HCT116 (cell line): ENCODE data around the gene KPNB1. TPM values are rescaled to one million over a fixed set of nuclear protein-coding genes. Genes with fewer than 3 reads are reported as not detected.

Experiments used
- ATAC-seq: fragments of 200-7000 bp; cut with Tn5 transposase; 2 replicates; pipeline ENCODE4 v1.9.1; 2020; ENCODE audit warnings: mild to moderate bottlenecking, moderate library complexity
- BruUV-seq: library from RNA; stranded (reverse); fragments of 400-500 nt; replicated peaks from 2 replicates; lab custom pipeline; 2021; lab: Mats Ljungman, UMichigan
- CTCF ChIA-PET: fragments of 300-600 bp; sonication (Branson Sonifier 250); formaldehyde crosslinking; loops from one replicate; lab custom pipeline; 2021; ENCODE audit warnings: antibody characterized with exemption; lab: Charles Lee
- POLR2A ChIA-PET: fragments of 300-600, 350-600 bp; sonication (Branson Sonifier 250); formaldehyde crosslinking; loops from one replicate; lab custom pipeline; 2021; ENCODE audit warnings: antibody characterized with exemption; lab: Charles Lee
- RAD21 ChIA-PET, 2 experiments: fragments of 300-600 bp; sonication (Branson Sonifier 250); formaldehyde crosslinking; loops; one replicate each; lab custom pipeline; 2023; ENCODE audit warnings: low total read pairs in 2 of 2; ENCODE audit not compliant: uncharacterized antibody in 2 of 2, unreplicated experiment in 2 of 2, low non-redundant PET in 1 of 2; lab: Charles Lee
- DNase-seq: peaks from one replicate; pipeline ENCODE4 v3.0.0-alpha.2; 2010; ENCODE audit warnings: low read depth, low spot score
- H2AFZ ChIP-seq: fragments of 200-600 bp; shearing (Covaris generic), sonication (generic); 2 replicates; pipeline ENCODE4 v1.6.1; 2017; ENCODE audit warnings: low read depth, mixed run types, mixed read lengths, antibody characterized with exemption, low read length; ENCODE audit not compliant: poor library complexity, severe bottlenecking
- H3K27ac ChIP-seq: 2 replicates; pipeline ENCODE4 v1.5.1; 2012; ENCODE audit warnings: low read depth, low read length
- H3K27me3 ChIP-seq: fragments of 200-600 bp; sonication (generic); 2 replicates; pipeline ENCODE4 v1.6.1; 2016; ENCODE audit warnings: mixed run types, low read length, mixed read lengths; ENCODE audit not compliant: insufficient read depth
- H3K36me3 ChIP-seq, 2 experiments: fragments of 200-500 bp in 1 of 2; fragments of 200-600 bp in 1 of 2; sonication (Bioruptor generic) in 1 of 2; sonication (generic) in 1 of 2; 2 replicates each; pipeline versions ENCODE4 v1.5.1 to v1.6.1; 2014 to 2016; ENCODE audit warnings: low read length in 2 of 2, inconsistent platforms in 1 of 2, mixed read lengths in 1 of 2, mixed run types in 1 of 2; ENCODE audit not compliant: insufficient read depth in 2 of 2, control insufficient read depth in 1 of 2
- H3K4me1 ChIP-seq, 2 experiments: fragments of 200-600 bp in 1 of 2; sonication (generic) in 1 of 2; 2 replicates each; pipeline versions ENCODE4 v1.5.1 to v1.6.1; 2012 to 2017; ENCODE audit warnings: low read length in 2 of 2, inconsistent platforms in 1 of 2, mild to moderate bottlenecking in 1 of 2, mixed read lengths in 1 of 2, mixed run types in 1 of 2, moderate library complexity in 1 of 2; ENCODE audit not compliant: insufficient read depth in 2 of 2, control insufficient read depth in 1 of 2
- H3K4me2 ChIP-seq: fragments of 200-600 bp; sonication (generic); 2 replicates; pipeline ENCODE4 v1.6.1; 2017; ENCODE audit warnings: mixed run types, low read length, mixed read lengths
- H3K4me3 ChIP-seq, 2 experiments: fragments of 200-600 bp in 1 of 2; sonication (generic) in 1 of 2; replicated peaks in 1 of 2; 2 replicates each; pipeline ENCODE4 v1.5.1; 2011 to 2016; ENCODE audit warnings: low read length in 2 of 2, control low read depth in 1 of 2, low read depth in 1 of 2, mild to moderate bottlenecking in 1 of 2, mixed read lengths in 1 of 2, mixed run types in 1 of 2
- H3K79me2 ChIP-seq: fragments of 200-600 bp; sonication (generic); 2 replicates; pipeline ENCODE4 v1.6.1; 2017; ENCODE audit warnings: mild to moderate bottlenecking, mixed run types, low read length, moderate library complexity, mixed read lengths; ENCODE audit not compliant: insufficient read depth
- H3K9ac ChIP-seq: fragments of 200-600 bp; sonication (generic); 2 replicates; pipeline ENCODE4 v1.6.1; 2016; ENCODE audit warnings: low read length, mixed read lengths
- H3K9me2 ChIP-seq: fragments of 200-600 bp; sonication (generic), shearing (Covaris generic); 2 replicates; pipeline ENCODE4 v1.6.1; 2017; ENCODE audit warnings: mixed run types, mild to moderate bottlenecking, moderate library complexity; ENCODE audit not compliant: insufficient read depth
- H3K9me3 ChIP-seq, 2 experiments: fragments of 200-500 bp in 1 of 2; fragments of 200-600 bp in 1 of 2; sonication (Bioruptor generic) in 1 of 2; sonication (generic) in 1 of 2; 2 replicates each; pipeline ENCODE4 v1.6.1; 2014 to 2017; ENCODE audit warnings: low read length in 2 of 2, mixed read lengths in 2 of 2, inconsistent platforms in 1 of 2, low read depth in 1 of 2, mild to moderate bottlenecking in 1 of 2, mixed run types in 1 of 2, moderate library complexity in 1 of 2; ENCODE audit not compliant: control insufficient read depth in 1 of 2, insufficient read depth in 1 of 2
- H4K20me1 ChIP-seq: fragments of 200-600 bp; sonication (generic), shearing (Covaris generic); 2 replicates; pipeline ENCODE4 v1.6.1; 2017; ENCODE audit warnings: mixed run types, mild to moderate bottlenecking, moderate library complexity; ENCODE audit not compliant: insufficient read depth
- CEBPB ChIP-seq: IDR thresholded peaks from 2 replicates; pipeline ENCODE4 v1.6.1; 2012; ENCODE audit warnings: low read depth
- CTCF ChIP-seq, 3 experiments: fragments of 200-600 bp in 1 of 3; sonication (generic) in 1 of 3; IDR thresholded peaks in 2 of 3; conservative IDR thresholded peaks in 1 of 3; 2 replicates each; pipeline ENCODE4 v1.5.1; 2012 to 2017; ENCODE audit warnings: low read depth in 2 of 3, low read length in 2 of 3, antibody characterized with exemption in 1 of 3, borderline replicate concordance in 1 of 3, control low read depth in 1 of 3, mild to moderate bottlenecking in 1 of 3, mixed read lengths in 1 of 3, mixed run types in 1 of 3, moderate library complexity in 1 of 3; ENCODE audit not compliant: insufficient read depth in 1 of 3
- EZH2 ChIP-seq: fragments of 200-600 bp; sonication (generic); IDR thresholded peaks from 2 replicates; pipeline ENCODE4 v1.6.1; 2017; ENCODE audit warnings: antibody characterized with exemption, mixed run types
- RAD21 ChIP-seq: IDR thresholded peaks from 2 replicates; pipeline ENCODE4 v1.6.1; 2012; ENCODE audit warnings: low read depth, mild to moderate bottlenecking
- SIN3A ChIP-seq: IDR thresholded peaks from 2 replicates; pipeline ENCODE4 v1.6.1; 2012; ENCODE audit warnings: low read depth
- SRF ChIP-seq: IDR thresholded peaks from 2 replicates; pipeline ENCODE4 v1.6.1; 2012; ENCODE audit warnings: low read depth
- YY1 ChIP-seq: IDR thresholded peaks from 2 replicates; pipeline ENCODE4 v1.6.1; 2011; ENCODE audit warnings: low read length, low read depth, moderate library complexity, mild to moderate bottlenecking; ENCODE audit not compliant: insufficient replicate concordance; ENCODE audit errors: extremely low read depth
- intact Hi-C: fragments of 100-400 bp; cut with micrococcal nuclease; formaldehyde crosslinking; loops from 2 replicates; pipeline ENCODE4 v1.10.0; 2022
- total RNA-seq: library from RNA; stranded (reverse); gene quantifications from one replicate; pipeline ENCODE4 v1.2.1, GENCODE V29; 2021; ENCODE audit not compliant: unreplicated experiment

KPNB1 gene
- total RNA-seq, 1 experiment from 2014 or later: 526 TPM

DNA sequence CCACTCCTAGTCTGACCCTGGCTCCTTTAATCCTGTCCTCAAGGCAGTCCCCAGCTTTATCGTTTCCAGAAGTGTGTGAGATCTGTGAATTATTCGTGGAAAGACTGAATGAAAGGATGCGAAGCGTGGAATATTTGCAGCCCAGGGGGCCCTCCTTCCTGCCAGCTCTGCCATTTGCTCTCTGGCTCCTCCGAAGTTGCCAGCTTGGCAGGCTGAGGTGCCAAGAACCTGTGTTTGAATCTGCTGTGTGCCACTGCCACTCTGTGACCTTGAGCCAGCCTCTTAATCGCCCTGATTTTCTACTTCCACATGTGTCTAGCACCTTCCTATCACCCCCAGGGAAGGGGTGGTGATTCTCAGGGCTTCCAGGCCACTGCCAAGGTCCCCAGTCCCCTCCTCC, 55.0 kb downstream of the KPNB1 start:
- no peak overlapping the region for H3K9ac ChIP-seq
- no peak overlapping the region for H3K4me2 ChIP-seq
- no peaks in the 10 kb centered on the region for H3K79me2 ChIP-seq
- POLR2A ChIA-PET: no interaction called here
- no peaks in the 10 kb centered on the region for H3K36me3 ChIP-seq
- H3K9me3 ChIP-seq: no peaks in the 10 kb centered on the region
- no peak overlapping the region for H3K4me3 ChIP-seq
- H3K9me2 ChIP-seq: no peaks in the 10 kb centered on the region
- H2AFZ ChIP-seq: no peak overlapping the region
- CTCF ChIA-PET: no interaction called here
- no peak for DNase-seq
- TF ChIP-seq CEBPB (no peak), SRF (no peak), CTCF (IDR thresholded peaks at IDR 0.05 in 2 of 3, conservative IDR thresholded peaks at IDR 0.05 in 1 of 3; ENCODE audit: borderline replicate concordance in 1 of 3, insufficient read depth in 1 of 3, low read depth in 2 of 3, low read length in 2 of 3) (no peak), RAD21 (no peak), SIN3A (no peak), EZH2 (no peak), YY1 (no peak)
- H3K4me1 ChIP-seq: peaks cover 0 to 9% of the 10 kb centered on the region in 2 experiments; a peak in 2 of 4 replicates
- no peak for ATAC-seq
- RAD21 ChIA-PET: no interaction called here
- H4K20me1 ChIP-seq: no peaks in the 10 kb centered on the region
- intact Hi-C loops: no loop called here
- H3K27ac ChIP-seq: no peak overlapping the region
- BruUV-seq: no TSS peak
- H3K27me3 ChIP-seq: no peaks in the 10 kb centered on the region
